Measurements from ENCODE around the gene RSAD1. TPM values are rescaled to one million over a fixed set of nuclear protein-coding genes. Genes with fewer than 3 reads are reported as not detected.

RSAD1 gene
- total RNA-seq, 3 donors from 2014 or later (not counting 1 experiment from before 2014, with no cell fraction given): 49.0 to 71.3 (median 56.5) TPM

GRCh38 chr17:50521514-50521913 is 42.9 kb downstream of the RSAD1 start:
- H3K9me3 ChIP-seq (ENCODE audit: control insufficient read depth, insufficient read depth, low read length): no peaks in the 10 kb centered on the region
- intact Hi-C loops (cut with micrococcal nuclease): no loop called here
- no peak overlapping the region for H3K4me3 Mint-ChIP-seq
- peaks cover 0 to 3% of the 10 kb centered on the region in 2 donors for H3K27me3 Mint-ChIP-seq (ENCODE audit: low read depth in 2 of 2)
- WGBS (ENCODE audit: insufficient coverage): 79% methylated on average over 2 of the region's 2 CpGs
- no peak overlapping the region for H3K27ac ChIP-seq (ENCODE audit: low read length)
- DNase-seq (no peak), ATAC-seq (no peak)
- no peaks in the 10 kb centered on the region for H3K4me1 ChIP-seq (ENCODE audit: control insufficient read depth, insufficient read depth, low read length)
- H3K9me3 Mint-ChIP-seq: no peaks in the 10 kb centered on the region
- H3K4me1 Mint-ChIP-seq: no peaks in the 10 kb centered on the region
- H3K36me3 Mint-ChIP-seq: no peaks in the 10 kb centered on the region
- H3K36me3 ChIP-seq (ENCODE audit: control insufficient read depth, insufficient read depth, low read length): no peaks in the 10 kb centered on the region
- H3K27me3 ChIP-seq (ENCODE audit: control insufficient read depth, insufficient read depth, low read length): no peaks in the 10 kb centered on the region
- no peak overlapping the region for H3K4me3 ChIP-seq (ENCODE audit: low read length)
- no peak for TF ChIP-seq CTCF (IDR thresholded peaks at IDR 0.05)
- no peak overlapping the region for H3K27ac Mint-ChIP-seq

GRCh38 chr17:50522766-50523165 is 44.1 kb downstream of the RSAD1 start:
- no peak overlapping the region for H3K27ac Mint-ChIP-seq
- ATAC-seq (no peak), DNase-seq (no peak)
- no peaks in the 10 kb centered on the region for H3K4me1 Mint-ChIP-seq
- H3K4me3 Mint-ChIP-seq: no peak overlapping the region
- Histone ChIP-seq H3K4me3 (ENCODE audit: low read length) (no peak overlapping the region), H3K27me3 (ENCODE audit: control insufficient read depth, insufficient read depth, low read length) (no peaks in the 10 kb centered on the region), H3K9me3 (ENCODE audit: control insufficient read depth, insufficient read depth, low read length) (no peaks in the 10 kb centered on the region), H3K4me1 (ENCODE audit: control insufficient read depth, insufficient read depth, low read length) (no peaks in the 10 kb centered on the region), H3K36me3 (ENCODE audit: control insufficient read depth, insufficient read depth, low read length) (no peaks in the 10 kb centered on the region), H3K27ac (ENCODE audit: low read length) (no peak overlapping the region)
- no peaks in the 10 kb centered on the region for H3K27me3 Mint-ChIP-seq (ENCODE audit: low read depth in 2 of 2)
- 91% methylated on average over 10 of the region's 10 CpGs for WGBS (ENCODE audit: insufficient coverage)
- H3K9me3 Mint-ChIP-seq: no peaks in the 10 kb centered on the region
- no peak for TF ChIP-seq CTCF (IDR thresholded peaks at IDR 0.05)
- intact Hi-C loops (cut with micrococcal nuclease): no loop called here
- H3K36me3 Mint-ChIP-seq: no peaks in the 10 kb centered on the region

GRCh38 chr17:50523208-50523607 is 44.5 kb downstream of the RSAD1 start:
- intact Hi-C loops (cut with micrococcal nuclease): no loop called here
- no peak for TF ChIP-seq CTCF (IDR thresholded peaks at IDR 0.05)
- Histone ChIP-seq H3K36me3 (ENCODE audit: control insufficient read depth, insufficient read depth, low read length) (no peaks in the 10 kb centered on the region), H3K27me3 (ENCODE audit: control insufficient read depth, insufficient read depth, low read length) (no peaks in the 10 kb centered on the region), H3K4me1 (ENCODE audit: control insufficient read depth, insufficient read depth, low read length) (no peaks in the 10 kb centered on the region), H3K9me3 (ENCODE audit: control insufficient read depth, insufficient read depth, low read length) (no peaks in the 10 kb centered on the region), H3K27ac (ENCODE audit: low read length) (no peak overlapping the region), H3K4me3 (ENCODE audit: low read length) (no peak overlapping the region)
- Mint-ChIP-seq H3K4me1 (no peaks in the 10 kb centered on the region), H3K36me3 (no peaks in the 10 kb centered on the region), H3K4me3 (no peak overlapping the region), H3K27ac (no peak overlapping the region), H3K27me3 (ENCODE audit: low read depth in 2 of 2) (no peaks in the 10 kb centered on the region), H3K9me3 (no peaks in the 10 kb centered on the region)
- ATAC-seq (no peak), DNase-seq (no peak)
- 80% methylated on average over 2 of the region's 2 CpGs for WGBS (ENCODE audit: insufficient coverage)

GRCh38 chr17:50524838-50525237 is 46.2 kb downstream of the RSAD1 start:
- ATAC-seq: no peak
- Histone ChIP-seq H3K4me3 (ENCODE audit: low read length) (no peak overlapping the region), H3K36me3 (ENCODE audit: control insufficient read depth, insufficient read depth, low read length) (no peaks in the 10 kb centered on the region), H3K4me1 (ENCODE audit: control insufficient read depth, insufficient read depth, low read length) (no peaks in the 10 kb centered on the region), H3K27ac (ENCODE audit: low read length) (no peak overlapping the region), H3K9me3 (ENCODE audit: control insufficient read depth, insufficient read depth, low read length) (no peaks in the 10 kb centered on the region), H3K27me3 (ENCODE audit: control insufficient read depth, insufficient read depth, low read length) (no peaks in the 10 kb centered on the region)
- no peaks in the 10 kb centered on the region for H3K4me1 Mint-ChIP-seq
- H3K36me3 Mint-ChIP-seq: no peaks in the 10 kb centered on the region
- no peak overlapping the region for H3K4me3 Mint-ChIP-seq
- H3K27me3 Mint-ChIP-seq (ENCODE audit: low read depth in 2 of 2): peaks cover 0 to 6% of the 10 kb centered on the region in 2 donors
- TF ChIP-seq CTCF (IDR thresholded peaks at IDR 0.05): no peak
- intact Hi-C loops (cut with micrococcal nuclease): no loop called here
- H3K9me3 Mint-ChIP-seq: no peaks in the 10 kb centered on the region
- DNase-seq: no peak
- H3K27ac Mint-ChIP-seq: no peak overlapping the region
- 95% methylated on average over 18 of the region's 18 CpGs for WGBS (ENCODE audit: insufficient coverage)
